Sigmoid colon (tissue), 7 donors: ENCODE data around the gene AATK. TPM values are rescaled to one million over a fixed set of nuclear protein-coding genes. Genes with fewer than 3 reads are reported as not detected.

ENCODE experiments used
- DNase-seq: peaks from one replicate; pipeline ENCODE4 v3.0.0-alpha.2; 2019
- H3K27ac ChIP-seq, 4 donors: fragments of 200-600 bp; sonication (generic); one replicate each; pipeline ENCODE4 v1.5.1; 2016 to 2019; ENCODE audit warnings: mild to moderate bottlenecking in 1 of 4
- H3K27me3 ChIP-seq, 3 donors: fragments of 200-600 bp; sonication (generic); one replicate each; pipeline ENCODE4 v1.5.1; 2019; ENCODE audit warnings: mild to moderate bottlenecking in 1 of 3
- H3K36me3 ChIP-seq, 4 donors: fragments of 200-600 bp; sonication (generic); one replicate each; pipeline ENCODE4 v1.5.1; 2016 to 2019
- H3K4me1 ChIP-seq, 4 donors: fragments of 200-600 bp; sonication (generic); one replicate each; pipeline ENCODE4 v1.5.1; 2017 to 2019
- H3K4me3 ChIP-seq, 4 donors: fragments of 200-600 bp; sonication (generic); one replicate each; pipeline ENCODE4 v1.5.1; 2017 to 2019; ENCODE audit warnings: mild to moderate bottlenecking in 2 of 4, moderate library complexity in 1 of 4
- H3K9me3 ChIP-seq, 4 donors: fragments of 200-600 bp in 3 of 4; sonication (generic) in 3 of 4; one replicate each; pipeline versions ENCODE4 v1.5.1 to v1.6.1; 2013 to 2019
- EP300 ChIP-seq, 4 donors: sonication (generic); formaldehyde crosslinking; IDR thresholded peaks; one replicate each; pipeline ENCODE4 v1.6.1; 2017; ENCODE audit warnings: antibody characterized with exemption in 4 of 4
- POLR2A ChIP-seq, 2 donors: fragments of 450-650 bp; IDR thresholded peaks; one replicate each; pipeline ENCODE4 v1.6.1; 2016; ENCODE audit warnings: antibody characterized with exemption in 2 of 2, mild to moderate bottlenecking in 2 of 2, moderate library complexity in 2 of 2
- POLR2AphosphoS5 ChIP-seq, 4 donors: sonication (generic); formaldehyde crosslinking; IDR thresholded peaks; one replicate each; pipeline ENCODE4 v1.6.1; 2017; ENCODE audit warnings: antibody characterized with exemption in 4 of 4
- WGBS, 2 donors: extraction: QIAGEN DNeasy Blood & Tissue Kit; methylation state at CpG; one replicate each; pipeline ENCODE4 v1.1.7; 2013; 5-methylcytosine and 5-hydroxymethylcytosine counted together
- intact Hi-C: fragments of 100-400 bp; cut with DNase I; formaldehyde crosslinking; loops from one replicate; pipeline ENCODE4 v1.15.1; 2023
- polyA plus RNA-seq, 3 donors: library from polyadenylated mRNA; stranded (reverse); fragments of 200-250 nt; gene quantifications; one replicate each; pipeline ENCODE4 v1.2.3, GENCODE V29; 2013
- total RNA-seq, 4 donors: library from RNA; depleted of rRNA; stranded (reverse); fragments of >200 nt; gene quantifications; one replicate each; pipeline ENCODE4 v1.1.0, GENCODE V29; 2016
- TF ChIP-seq, protein P1 (sequence below), 4 experiments: fragments of 450-650 bp in 3 of 4; fragments of 200-600 bp in 1 of 4; IDR thresholded peaks; one replicate each; pipeline ENCODE4 v1.5.1; 2016 to 2019; ENCODE audit warnings: antibody characterized with exemption in 4 of 4, mild to moderate bottlenecking in 3 of 4, moderate library complexity in 2 of 4
- donor health status: healthy with polysubstance abuse.
- donor health status: Bipolar disorder and iron deficiency.
- donor health status: healthy.

Gene AATK
- total and polyA plus RNA-seq, 7 donors, result 0.16 to 9.6 (median 4.2) TPM

DNA sequence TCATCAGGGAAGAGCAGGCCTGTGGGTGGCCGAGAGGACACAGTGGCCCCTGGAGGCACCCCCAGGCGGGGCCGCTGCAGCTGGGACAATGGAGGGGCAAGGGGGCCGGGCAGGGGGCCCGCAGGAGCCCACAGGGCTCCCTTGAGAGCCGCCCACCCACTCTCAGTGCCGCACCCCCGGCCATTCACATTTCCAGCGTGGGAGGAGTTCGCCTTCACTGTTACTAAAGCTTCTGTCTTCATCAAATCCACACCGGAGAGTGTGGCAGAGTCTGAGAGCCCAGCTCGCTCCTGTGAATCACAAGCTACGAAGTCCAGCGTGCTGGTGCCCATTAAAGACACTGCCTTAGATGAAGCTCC lies 21.6 kb downstream of the AATK start:
- Histone ChIP-seq H3K4me3 (no peak overlapping the region), H3K9me3 (no peaks in the 10 kb centered on the region), H3K36me3 (no peaks in the 10 kb centered on the region), H3K27me3 (peaks cover 0 to 4% (median 0%) of the 10 kb centered on the region in 3 donors), H3K27ac (no peak overlapping the region), H3K4me1 (peaks cover 0 to 9% (median 9%) of the 10 kb centered on the region in 4 donors)
- 86 to 88% methylated on average over 14 of the region's 14 CpGs for WGBS, 2 donors
- TF ChIP-seq EP300 (IDR thresholded peaks at IDR 0.05) (no peak), POLR2AphosphoS5 (IDR thresholded peaks at IDR 0.05) (no peak), POLR2A (IDR thresholded peaks at IDR 0.05) (no peak)
- TF ChIP-seq, protein P1, sequence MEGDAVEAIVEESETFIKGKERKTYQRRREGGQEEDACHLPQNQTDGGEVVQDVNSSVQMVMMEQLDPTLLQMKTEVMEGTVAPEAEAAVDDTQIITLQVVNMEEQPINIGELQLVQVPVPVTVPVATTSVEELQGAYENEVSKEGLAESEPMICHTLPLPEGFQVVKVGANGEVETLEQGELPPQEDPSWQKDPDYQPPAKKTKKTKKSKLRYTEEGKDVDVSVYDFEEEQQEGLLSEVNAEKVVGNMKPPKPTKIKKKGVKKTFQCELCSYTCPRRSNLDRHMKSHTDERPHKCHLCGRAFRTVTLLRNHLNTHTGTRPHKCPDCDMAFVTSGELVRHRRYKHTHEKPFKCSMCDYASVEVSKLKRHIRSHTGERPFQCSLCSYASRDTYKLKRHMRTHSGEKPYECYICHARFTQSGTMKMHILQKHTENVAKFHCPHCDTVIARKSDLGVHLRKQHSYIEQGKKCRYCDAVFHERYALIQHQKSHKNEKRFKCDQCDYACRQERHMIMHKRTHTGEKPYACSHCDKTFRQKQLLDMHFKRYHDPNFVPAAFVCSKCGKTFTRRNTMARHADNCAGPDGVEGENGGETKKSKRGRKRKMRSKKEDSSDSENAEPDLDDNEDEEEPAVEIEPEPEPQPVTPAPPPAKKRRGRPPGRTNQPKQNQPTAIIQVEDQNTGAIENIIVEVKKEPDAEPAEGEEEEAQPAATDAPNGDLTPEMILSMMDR (IDR thresholded peaks at IDR 0.05), result no peak
- DNase-seq, result no peak
- intact Hi-C loops, result loop anchor here (5.0 to 10.0 kb wide), 2 partner anchors 58 to 460 kb away; no protein-coding TSS in a partner anchor

DNA sequence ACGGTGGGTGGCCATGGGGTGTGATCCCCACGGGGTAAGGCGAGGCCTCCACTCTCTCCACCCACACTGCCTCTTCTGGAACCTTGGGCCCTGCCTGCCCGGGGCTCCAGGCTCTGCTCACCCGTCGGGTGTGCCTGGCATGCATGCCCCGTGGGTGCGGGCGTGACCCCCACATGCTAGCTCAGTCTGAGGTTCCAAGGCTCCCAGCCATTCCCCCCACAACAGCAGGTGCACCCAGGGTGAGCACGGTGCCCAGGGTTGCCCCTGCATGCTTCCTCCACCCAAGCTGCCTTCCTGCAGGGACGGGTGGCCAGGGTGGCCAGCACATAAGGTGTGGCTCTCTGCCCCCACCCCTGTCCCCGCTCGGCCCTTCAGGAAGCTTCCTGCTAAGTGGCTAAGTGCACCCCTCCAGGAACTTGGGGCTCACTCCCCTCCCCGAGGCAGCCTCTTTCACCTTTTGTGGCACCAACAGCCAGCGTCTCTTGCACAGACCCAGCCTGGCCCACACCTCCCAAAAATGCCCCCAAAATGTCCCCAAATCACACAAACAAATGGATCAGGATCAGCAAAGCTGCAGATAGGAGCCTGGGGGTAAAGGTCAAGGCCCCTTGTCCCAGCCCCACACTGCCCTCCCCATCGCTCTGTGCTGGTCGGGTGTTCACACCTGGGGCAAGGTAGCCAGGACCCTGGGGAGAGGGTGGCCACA lies 22.2 kb downstream of the AATK start:
- Histone ChIP-seq H3K27ac (no peak overlapping the region), H3K4me1 (peaks cover 0 to 9% (median 9%) of the 10 kb centered on the region in 4 donors), H3K27me3 (peaks cover 0 to 1% (median 0%) of the 10 kb centered on the region in 3 donors), H3K9me3 (no peaks in the 10 kb centered on the region), H3K36me3 (no peaks in the 10 kb centered on the region), H3K4me3 (no peak overlapping the region)
- intact Hi-C loops, result loop anchor here (5.0 to 10.0 kb wide), 2 partner anchors 58 to 461 kb away; no protein-coding TSS in a partner anchor
- TF ChIP-seq EP300 (IDR thresholded peaks at IDR 0.05) (no peak), POLR2AphosphoS5 (IDR thresholded peaks at IDR 0.05) (no peak), POLR2A (IDR thresholded peaks at IDR 0.05) (no peak)
- TF ChIP-seq, protein P1 (IDR thresholded peaks at IDR 0.05), result no peak
- 61 to 83% methylated on average over 17 of the region's 17 CpGs for WGBS, 2 donors
- DNase-seq, result no peak

DNA sequence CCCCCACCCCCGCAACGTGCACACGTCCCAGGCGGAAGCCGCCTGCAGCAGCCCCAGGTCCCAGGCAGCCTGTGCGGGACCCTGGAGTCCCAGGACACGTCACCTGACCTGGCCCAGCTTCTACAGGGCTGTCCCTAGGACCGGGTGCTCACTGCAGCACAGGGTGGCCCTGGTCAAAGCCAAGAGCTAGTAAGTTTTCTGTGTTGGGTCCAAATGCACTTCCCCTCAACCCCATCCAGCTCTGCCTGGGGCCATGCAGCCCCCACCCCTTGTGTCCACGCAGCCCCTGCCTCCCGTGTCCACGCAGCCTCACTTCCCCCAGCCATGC lies 22.9 kb downstream of the AATK start:
- peaks cover 0 to 9% (median 9%) of the 10 kb centered on the region in 4 donors for H3K4me1 ChIP-seq
- no peaks in the 10 kb centered on the region for H3K9me3 ChIP-seq
- TF ChIP-seq, protein P1 (IDR thresholded peaks at IDR 0.05), result no peak
- TF ChIP-seq POLR2A (IDR thresholded peaks at IDR 0.05) (no peak), POLR2AphosphoS5 (IDR thresholded peaks at IDR 0.05) (no peak), EP300 (IDR thresholded peaks at IDR 0.05) (no peak)
- intact Hi-C loops, result loop anchor here (5.0 to 10.0 kb wide), 2 partner anchors 59 to 462 kb away; no protein-coding TSS in a partner anchor
- no peaks in the 10 kb centered on the region for H3K36me3 ChIP-seq
- DNase-seq, result no peak
- H3K4me3 ChIP-seq, result no peak overlapping the region
- H3K27ac ChIP-seq, result no peak overlapping the region
- no peaks in the 10 kb centered on the region for H3K27me3 ChIP-seq
- 65 to 69% methylated on average over 10 to 11 of the region's 11 CpGs for WGBS, 2 donors

DNA sequence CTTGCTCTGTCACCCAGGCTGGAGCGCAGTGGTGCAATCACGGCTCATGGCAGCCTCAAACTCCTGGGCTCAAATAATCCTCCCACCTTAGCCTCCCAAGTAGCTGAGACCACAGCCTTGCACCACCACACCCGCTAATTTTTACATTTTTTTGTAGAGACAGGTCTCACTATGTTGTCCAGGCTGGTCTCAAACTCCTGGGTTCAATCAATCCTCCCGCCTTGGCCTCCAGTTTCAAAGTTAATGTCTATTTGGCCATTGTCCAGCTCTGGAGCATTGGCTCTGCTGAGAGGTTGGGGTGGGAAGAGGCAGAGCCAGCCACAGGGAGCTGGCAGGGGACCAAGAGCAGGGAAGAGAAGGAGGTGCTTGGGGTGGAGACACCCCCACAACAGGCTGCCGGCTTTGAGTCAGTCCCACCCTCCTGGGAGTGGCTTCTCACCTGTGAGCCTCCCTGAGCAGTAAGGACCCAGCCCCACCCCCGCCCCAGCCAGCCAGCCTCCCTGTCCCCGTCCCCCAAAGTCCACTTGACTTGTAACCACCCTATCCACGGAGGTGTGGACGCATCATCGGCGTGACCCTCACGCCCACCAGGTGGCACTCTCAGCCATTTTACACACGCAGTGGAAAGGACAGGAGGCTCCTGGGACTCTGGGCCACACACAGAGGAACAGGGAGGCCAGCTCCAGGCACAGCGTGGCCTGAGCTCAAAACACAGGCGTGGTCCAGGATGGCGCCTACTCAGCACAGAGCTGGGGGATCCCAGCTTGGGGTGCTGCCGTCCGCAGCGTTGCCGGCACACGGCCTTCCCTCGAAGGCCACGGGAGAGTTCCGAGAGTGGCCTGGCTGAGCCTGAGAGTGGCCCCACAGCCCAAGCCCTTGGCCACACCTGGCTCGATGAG lies 23.5 kb downstream of the AATK start:
- peak; percentile 85 for DNase-seq
- Histone ChIP-seq H3K27ac (no peak overlapping the region), H3K9me3 (no peaks in the 10 kb centered on the region), H3K4me1 (peaks cover 0 to 9% (median 9%) of the 10 kb centered on the region in 4 donors), H3K4me3 (no peak overlapping the region), H3K36me3 (no peaks in the 10 kb centered on the region), H3K27me3 (no peaks in the 10 kb centered on the region)
- 29 to 43% methylated on average over 25 of the region's 25 CpGs for WGBS, 2 donors
- intact Hi-C loops, result loop anchor here (1.0 to 10.0 kb wide), 3 partner anchors 60 to 462 kb away; no protein-coding TSS in a partner anchor
- TF ChIP-seq, protein P1 (IDR thresholded peaks at IDR 0.05), result peak; percentile 12 to 63 (median 32)
- TF ChIP-seq POLR2AphosphoS5 (IDR thresholded peaks at IDR 0.05) (no peak), EP300 (IDR thresholded peaks at IDR 0.05) (no peak), POLR2A (IDR thresholded peaks at IDR 0.05) (no peak)
